T-helper 9 cell (primary cell): ENCODE measurements around the gene CCDC66.

ENCODE experiments used
- DNase-seq: peaks from one replicate; pipeline ENCODE4 v3.0.0-alpha.2; 2020

CCDC66 gene

DNA sequence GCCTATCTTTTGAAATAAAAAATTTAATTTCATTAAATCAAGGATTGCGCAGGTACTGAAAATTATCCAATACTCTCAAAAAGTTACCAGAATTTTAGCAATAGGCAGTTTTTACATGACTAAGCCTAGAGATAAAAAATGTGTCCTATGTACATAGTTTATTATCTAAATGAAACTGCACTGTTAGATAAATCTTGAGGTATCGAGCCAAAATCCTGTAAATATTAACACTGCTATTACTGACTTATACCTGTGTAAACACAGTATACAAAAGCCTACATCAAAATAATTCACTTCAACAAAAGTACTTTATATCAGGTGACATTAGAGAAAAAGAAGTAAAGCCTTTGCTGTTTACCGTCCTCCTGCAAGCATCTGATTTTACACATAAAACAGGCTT lies 65.4 kb downstream of the CCDC66 start:
- no peak for DNase-seq

DNA sequence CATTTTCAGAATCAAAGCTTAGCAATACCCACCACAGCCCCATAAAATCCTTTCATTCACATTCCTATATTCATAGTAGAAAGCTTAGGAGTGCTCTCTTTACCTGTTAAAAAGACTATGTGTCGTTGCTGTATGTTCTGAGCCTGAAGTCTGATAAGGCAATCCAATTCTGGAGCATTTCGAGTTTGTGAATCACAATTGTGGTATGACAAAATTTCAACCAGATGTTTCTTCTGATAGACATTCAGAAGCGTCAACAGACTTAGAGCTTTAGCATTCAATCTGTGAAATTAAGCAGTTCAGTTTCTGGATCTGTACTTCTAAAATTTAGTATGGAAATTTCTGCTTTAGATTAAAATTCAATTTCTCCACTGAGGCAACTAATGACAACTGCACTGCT lies 67.8 kb downstream of the CCDC66 start:
- no peak for DNase-seq

DNA sequence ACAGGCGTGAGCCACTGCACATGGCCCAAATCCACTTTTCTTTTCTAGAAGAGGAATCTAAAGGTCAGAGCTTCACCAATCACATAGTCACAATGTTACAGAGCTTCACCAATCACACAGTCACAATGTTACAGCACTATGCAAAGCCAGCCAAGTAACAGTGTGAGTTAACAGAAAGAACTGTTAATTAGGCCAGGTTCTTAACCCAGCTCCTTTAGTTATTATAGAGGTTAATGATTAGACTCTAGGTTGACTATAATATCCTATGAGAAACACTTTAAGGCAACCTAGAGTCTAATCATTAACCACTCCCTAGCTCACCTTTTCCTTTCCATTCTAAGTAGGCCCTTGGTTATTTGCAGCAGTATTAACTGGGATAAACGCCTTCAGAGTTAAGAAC lies 72.1 kb downstream of the CCDC66 start:
- DNase-seq: no peak

DNA sequence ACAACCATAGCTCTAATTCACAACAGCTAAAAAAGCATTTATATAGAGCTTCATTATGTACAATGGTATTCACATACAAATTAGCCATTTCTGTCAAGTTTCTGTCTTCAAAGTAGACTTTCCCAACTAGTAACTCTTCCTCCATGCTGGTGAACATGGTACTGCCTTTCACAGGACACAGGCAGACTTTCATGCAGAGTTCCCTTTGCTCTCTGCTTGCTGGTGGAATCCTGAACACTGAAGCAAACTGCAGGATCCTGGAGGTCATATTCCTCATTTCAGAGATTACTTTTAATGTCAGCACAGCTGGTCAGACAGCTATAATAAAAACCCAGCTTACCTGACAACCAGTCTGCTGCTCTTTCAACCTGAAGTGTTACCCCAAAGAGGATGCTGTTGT lies 72.5 kb downstream of the CCDC66 start:
- DNase-seq: no peak

DNA sequence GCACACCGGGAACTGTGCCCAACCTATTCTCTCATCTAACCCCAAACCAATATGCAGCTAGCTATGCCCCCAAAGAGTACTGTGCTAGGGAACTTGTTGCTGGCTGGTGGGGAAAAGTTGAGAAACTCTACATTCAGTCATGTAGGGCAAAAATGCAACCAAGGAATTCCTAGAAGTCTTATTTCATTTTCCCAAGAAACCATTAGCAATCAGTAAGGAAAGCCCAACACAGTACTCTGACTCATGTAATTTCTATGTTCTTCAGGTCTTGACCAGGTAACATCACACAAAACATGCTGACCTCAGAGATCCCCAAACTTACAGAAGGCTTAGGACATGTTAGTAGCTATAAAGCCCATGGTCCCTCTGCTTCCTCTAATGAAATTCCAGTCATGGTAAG lies 74.0 kb downstream of the CCDC66 start:
- DNase-seq: no peak

DNA sequence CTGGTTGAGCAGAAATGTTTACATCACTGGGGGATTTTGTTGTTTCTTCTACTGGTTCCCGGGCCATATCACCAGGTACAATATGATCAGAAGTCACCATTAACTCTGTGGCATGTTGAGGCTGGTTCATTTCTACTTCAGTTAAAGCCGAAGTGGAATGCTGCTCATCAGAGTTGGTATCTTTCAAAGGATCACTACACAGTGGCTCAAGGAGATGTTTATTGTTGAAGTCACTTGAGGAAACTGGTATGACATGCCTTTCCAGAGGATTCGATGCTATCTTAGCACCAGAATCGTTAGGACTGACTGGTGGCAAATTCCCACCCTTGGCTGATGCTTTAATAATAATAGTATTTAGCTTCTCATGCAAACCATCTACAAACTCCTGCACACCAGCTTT lies 76.2 kb downstream of the CCDC66 start:
- DNase-seq: no peak

DNA sequence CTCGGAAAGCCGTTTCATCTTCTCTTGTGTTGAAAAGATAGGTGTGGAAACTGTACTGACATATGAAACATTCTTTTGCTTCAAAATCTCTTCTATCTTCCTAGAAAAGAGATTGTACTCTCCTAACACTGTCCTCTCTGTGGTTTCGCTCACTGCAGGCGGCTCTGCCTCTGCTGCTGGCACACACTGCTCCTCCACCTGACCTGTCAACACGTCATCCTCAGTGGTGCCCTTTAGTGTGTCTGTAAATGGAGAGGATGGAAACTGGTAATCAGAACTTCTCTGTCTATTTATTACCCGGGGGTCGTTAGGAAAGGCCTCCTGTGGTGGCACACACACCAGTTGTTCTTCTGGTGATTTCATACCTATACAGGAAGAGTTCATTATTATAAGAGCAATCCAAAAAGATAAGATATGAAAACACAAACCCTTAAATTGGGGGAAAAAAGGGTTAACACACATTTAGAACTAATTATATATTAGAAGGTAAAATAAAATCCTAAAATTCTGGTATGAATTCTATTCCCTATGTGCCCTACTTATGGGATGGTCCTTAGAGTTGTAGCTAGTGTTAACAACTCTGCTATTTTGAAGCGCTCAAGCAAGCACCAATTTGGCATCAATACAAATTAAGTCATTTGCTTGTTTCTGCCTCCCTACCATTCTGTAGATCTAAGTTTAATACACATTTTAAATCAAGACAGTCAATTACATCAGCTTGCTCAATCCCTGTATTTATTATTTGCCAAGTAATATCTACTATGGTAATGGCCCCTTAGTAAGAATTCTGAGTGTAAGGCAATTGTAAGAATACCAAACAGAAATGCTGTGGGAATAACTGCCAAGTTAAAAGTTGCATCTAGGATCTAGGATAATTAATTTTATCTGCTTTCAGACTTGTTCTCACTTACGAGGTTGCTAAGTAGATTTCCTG lies 76.9 kb downstream of the CCDC66 start:
- DNase-seq: no peak

DNA sequence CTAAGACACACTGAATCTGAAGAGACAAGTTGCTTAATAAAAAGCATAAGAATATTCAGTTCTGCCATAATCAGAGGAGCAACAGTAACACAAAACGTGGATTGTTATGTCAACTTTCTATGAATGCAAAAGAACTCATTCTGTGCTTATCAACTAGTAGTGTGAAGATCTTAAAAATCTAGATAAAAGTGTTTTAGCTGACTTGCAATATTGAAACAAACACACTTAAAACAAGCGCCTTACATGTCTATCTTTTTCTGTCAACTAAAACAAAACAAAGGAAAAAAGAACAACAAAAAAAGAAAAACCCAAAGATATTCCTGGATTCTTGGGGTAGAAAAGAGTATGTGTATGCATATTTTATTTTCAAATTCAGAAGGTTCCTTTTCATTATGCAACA lies 88.4 kb downstream of the CCDC66 start:
- no peak for DNase-seq

DNA sequence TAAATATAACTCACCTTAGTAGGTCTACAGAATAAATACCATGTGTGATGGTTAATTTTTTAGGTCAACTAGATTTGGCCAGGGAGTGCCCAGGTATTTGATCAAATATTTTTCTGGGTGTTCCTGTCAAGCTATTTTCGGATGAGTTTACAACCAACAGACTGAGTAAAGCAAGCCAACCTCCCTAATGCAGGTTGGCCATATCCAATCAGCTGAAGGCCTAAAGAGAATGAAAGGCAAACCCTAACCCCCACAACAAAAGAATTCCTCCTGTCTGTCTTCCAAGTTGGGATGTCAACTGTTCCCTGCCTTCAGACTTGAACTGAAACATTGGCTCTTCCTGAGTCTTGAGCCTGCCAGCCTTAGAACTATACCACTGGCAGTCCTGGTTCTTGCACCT lies 97.5 kb downstream of the CCDC66 start:
- no peak for DNase-seq

DNA sequence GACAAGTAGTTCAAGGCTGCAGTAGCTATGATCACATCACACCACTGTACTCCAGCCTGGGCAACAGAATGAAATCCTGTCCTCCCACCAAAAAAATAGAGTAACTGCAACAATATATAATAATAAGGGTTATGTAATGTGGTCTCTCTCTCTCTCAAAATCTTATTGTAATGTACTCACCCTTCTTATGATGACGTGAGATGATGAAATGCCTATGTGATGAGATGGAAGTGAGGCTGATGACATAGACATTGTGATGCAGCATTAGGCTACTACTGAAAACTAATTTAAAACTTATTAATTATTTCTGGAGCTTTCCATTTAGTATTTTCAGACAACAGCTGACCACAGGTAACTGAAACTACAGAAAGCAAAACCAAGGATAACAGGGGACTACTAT lies 98.7 kb downstream of the CCDC66 start:
- DNase-seq: no peak

DNA sequence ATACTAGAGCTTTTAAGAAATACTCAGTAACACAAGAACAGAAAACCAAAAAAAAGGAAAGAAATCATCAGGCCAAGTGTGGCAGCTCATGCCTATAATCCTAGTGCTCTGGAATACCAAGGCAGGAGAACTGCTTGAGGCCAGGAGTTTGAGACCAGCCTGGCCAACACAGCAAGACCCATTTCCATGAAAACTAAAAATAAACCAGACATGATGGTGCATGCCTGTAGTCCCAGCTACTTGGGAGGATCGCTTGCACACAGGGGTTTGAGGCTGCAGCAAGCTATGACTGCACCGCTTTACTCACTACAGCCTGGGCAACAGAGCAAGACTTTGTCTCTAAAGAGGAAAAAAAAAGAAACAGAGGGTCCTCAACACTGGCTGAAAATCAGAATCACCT lies 107.8 kb downstream of the CCDC66 start:
- no peak for DNase-seq

DNA sequence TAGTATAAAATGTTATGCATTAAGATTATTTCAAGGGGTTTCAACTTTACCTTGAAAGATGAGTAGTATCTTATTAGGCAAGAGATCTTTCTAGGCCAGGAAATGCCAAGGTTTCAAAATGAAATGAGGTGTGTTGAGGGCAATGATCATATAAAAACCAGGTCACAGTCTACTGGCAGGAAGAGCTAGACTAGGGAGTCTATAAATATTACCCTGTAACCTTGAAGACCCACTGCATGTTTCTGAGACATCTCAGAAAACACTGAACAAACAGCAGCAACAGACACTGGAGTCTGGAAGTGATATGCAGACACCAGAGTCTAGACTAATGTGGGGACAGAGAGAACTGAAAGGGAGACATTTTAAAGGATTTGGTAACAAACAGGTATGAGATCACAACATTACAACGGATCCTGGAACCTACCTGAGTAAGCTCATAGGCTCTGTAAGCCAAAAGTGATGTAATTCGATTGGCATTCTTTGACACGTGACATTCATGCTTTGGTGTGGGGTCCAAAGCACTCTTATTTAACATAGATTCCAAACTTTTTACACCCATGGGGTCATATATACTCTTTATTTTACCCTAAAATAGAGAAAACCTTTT lies 111.1 kb downstream of the CCDC66 start:
- DNase-seq: no peak
